ENCODE measurements around the gene PLEKHM2.

DNA sequence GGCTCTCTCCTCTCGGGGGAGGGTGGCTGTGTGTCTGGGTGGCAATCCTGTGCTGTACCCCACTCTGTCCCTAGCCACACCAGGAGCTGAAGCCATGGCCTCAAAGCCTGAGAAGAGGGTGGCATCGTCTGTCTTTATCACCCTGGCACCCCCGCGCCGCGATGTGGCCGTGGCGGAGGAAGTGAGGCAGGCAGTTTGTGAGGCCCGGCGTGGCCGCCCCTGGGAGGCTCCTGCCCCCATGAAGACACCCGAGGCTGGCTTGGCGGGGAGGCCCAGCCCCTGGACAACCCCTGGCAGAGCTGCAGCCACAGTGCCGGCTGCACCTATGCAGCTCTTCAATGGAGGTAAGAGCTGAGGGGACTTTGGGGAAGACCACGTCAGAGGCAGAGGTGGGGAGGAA is 80.8 kb downstream of the PLEKHM2 start:
- TF ChIP-seq, protein P1, sequence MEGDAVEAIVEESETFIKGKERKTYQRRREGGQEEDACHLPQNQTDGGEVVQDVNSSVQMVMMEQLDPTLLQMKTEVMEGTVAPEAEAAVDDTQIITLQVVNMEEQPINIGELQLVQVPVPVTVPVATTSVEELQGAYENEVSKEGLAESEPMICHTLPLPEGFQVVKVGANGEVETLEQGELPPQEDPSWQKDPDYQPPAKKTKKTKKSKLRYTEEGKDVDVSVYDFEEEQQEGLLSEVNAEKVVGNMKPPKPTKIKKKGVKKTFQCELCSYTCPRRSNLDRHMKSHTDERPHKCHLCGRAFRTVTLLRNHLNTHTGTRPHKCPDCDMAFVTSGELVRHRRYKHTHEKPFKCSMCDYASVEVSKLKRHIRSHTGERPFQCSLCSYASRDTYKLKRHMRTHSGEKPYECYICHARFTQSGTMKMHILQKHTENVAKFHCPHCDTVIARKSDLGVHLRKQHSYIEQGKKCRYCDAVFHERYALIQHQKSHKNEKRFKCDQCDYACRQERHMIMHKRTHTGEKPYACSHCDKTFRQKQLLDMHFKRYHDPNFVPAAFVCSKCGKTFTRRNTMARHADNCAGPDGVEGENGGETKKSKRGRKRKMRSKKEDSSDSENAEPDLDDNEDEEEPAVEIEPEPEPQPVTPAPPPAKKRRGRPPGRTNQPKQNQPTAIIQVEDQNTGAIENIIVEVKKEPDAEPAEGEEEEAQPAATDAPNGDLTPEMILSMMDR (IDR thresholded peaks at IDR 0.05; ENCODE audit: insufficient read depth, low read length), result no peak
- TF ChIP-seq, protein P2, sequence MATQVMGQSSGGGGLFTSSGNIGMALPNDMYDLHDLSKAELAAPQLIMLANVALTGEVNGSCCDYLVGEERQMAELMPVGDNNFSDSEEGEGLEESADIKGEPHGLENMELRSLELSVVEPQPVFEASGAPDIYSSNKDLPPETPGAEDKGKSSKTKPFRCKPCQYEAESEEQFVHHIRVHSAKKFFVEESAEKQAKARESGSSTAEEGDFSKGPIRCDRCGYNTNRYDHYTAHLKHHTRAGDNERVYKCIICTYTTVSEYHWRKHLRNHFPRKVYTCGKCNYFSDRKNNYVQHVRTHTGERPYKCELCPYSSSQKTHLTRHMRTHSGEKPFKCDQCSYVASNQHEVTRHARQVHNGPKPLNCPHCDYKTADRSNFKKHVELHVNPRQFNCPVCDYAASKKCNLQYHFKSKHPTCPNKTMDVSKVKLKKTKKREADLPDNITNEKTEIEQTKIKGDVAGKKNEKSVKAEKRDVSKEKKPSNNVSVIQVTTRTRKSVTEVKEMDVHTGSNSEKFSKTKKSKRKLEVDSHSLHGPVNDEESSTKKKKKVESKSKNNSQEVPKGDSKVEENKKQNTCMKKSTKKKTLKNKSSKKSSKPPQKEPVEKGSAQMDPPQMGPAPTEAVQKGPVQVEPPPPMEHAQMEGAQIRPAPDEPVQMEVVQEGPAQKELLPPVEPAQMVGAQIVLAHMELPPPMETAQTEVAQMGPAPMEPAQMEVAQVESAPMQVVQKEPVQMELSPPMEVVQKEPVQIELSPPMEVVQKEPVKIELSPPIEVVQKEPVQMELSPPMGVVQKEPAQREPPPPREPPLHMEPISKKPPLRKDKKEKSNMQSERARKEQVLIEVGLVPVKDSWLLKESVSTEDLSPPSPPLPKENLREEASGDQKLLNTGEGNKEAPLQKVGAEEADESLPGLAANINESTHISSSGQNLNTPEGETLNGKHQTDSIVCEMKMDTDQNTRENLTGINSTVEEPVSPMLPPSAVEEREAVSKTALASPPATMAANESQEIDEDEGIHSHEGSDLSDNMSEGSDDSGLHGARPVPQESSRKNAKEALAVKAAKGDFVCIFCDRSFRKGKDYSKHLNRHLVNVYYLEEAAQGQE (IDR thresholded peaks at IDR 0.05; ENCODE audit: insufficient replicate concordance, low read depth), result no peak
- TF ChIP-seq POLR2AphosphoS5 (IDR thresholded peaks at IDR 0.05; ENCODE audit: low read depth), result no peak
- no peak for TF ChIP-seq GABPA (IDR thresholded peaks at IDR 0.05; ENCODE audit: low read depth)

Data from HL-60 (cell line).